ENCODE data around the gene TSN. TPM values are rescaled to one million over a fixed set of nuclear protein-coding genes. Genes with fewer than 3 reads are reported as not detected.

Gene TSN
- total RNA-seq, 4 donors from 2014 or later = 41.4 to 50.8 (median 43.0) TPM

DNA sequence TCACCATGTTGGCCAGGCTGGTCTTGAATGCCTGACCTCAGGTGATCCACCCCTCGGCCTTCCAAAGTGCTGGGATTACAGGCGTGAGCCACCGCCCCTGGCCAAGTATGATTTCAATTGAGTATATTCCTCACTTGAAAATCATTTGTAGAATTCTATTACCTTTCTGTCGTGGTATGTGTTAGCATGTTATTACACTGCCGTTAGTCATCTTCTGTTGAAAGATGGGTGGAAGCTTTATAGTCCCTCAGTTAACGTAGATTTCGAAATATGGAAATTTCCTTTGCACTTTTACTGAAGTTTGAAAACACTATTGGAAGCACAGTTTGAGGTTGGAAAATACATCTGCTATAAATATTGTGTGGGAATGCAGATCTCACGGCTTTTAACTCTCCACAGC, 33.5 kb upstream of the TSN start:
- Histone ChIP-seq H3K9me3 (no peaks in the 10 kb centered on the region), H3K4me1 (no peaks in the 10 kb centered on the region), H3K4me3 (replicated peaks in 1 of 3) (no peak overlapping the region), H3K36me3 (peaks cover 0 to 8% of the 10 kb centered on the region in 2 donors), H3K27ac (no peak overlapping the region), H3K27me3 (no peaks in the 10 kb centered on the region)
- intact Hi-C loops (cut with DNase I) = loop anchor here (5.0 kb wide), 1 partner anchor 195 kb away; no protein-coding TSS in a partner anchor
- DNase-seq = no peak
- TF ChIP-seq CTCF (IDR thresholded peaks at IDR 0.05) (no peak), POLR2A (IDR thresholded peaks at IDR 0.05) (no peak)
- WGBS, 2 donors = 74 to 87% methylated on average over 8 of the region's 8 CpGs

DNA sequence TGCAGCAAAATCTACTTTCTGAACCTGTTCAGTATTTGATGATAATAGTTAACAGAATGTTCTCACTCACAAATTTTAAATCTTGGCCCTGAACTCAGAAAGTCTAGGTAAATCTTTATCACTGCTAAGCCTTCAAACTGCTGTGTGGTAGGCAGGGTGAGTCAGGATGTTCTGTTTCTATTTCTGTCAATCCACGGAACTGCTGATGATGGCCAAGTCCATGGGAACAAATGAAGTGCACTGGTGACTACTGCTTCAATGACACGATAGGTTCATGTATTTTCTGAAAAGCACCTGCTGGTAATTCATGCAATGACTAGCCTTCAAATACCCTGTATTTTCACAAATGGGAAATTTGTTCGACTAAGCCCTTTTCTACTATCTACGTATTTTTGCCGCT, 33.0 kb upstream of the TSN start:
- Histone ChIP-seq H3K9me3 (no peaks in the 10 kb centered on the region), H3K27ac (no peak overlapping the region), H3K36me3 (peaks cover 5 to 11% of the 10 kb centered on the region in 2 donors), H3K27me3 (no peaks in the 10 kb centered on the region), H3K4me3 (replicated peaks in 1 of 3) (no peak overlapping the region), H3K4me1 (no peaks in the 10 kb centered on the region)
- TF ChIP-seq CTCF (IDR thresholded peaks at IDR 0.05) = no peak
- TF ChIP-seq POLR2A (IDR thresholded peaks at IDR 0.05) = no peak
- 78 to 81% methylated on average over 5 of the region's 5 CpGs for WGBS, 2 donors
- intact Hi-C loops (cut with DNase I) = loop anchor here (5.0 kb wide), 1 partner anchor 195 kb away; no protein-coding TSS in a partner anchor
- DNase-seq = no peak

- H3K36me3 ChIP-seq = peaks cover 13 to 18% of the 10 kb centered on the region in 2 donors
- H3K9me3 ChIP-seq = no peaks in the 10 kb centered on the region
- TF ChIP-seq POLR2A (IDR thresholded peaks at IDR 0.05) = no peak
- no peak for TF ChIP-seq CTCF (IDR thresholded peaks at IDR 0.05)
- H3K4me1 ChIP-seq = no peaks in the 10 kb centered on the region
- no peak for DNase-seq
- H3K27me3 ChIP-seq = no peaks in the 10 kb centered on the region
- 81 to 92% methylated on average over 5 of the region's 5 CpGs for WGBS, 2 donors
- intact Hi-C loops (cut with DNase I) = loop anchor here (5.0 kb wide), 1 partner anchor 196 kb away; no protein-coding TSS in a partner anchor
- no peak overlapping the region for H3K4me3 ChIP-seq (replicated peaks in 1 of 3)
- H3K27ac ChIP-seq = no peak overlapping the region
These were observed 32.1 kb upstream of the TSN start for GRCh38 chr2:121723316-121723715.

- TF ChIP-seq POLR2A (IDR thresholded peaks at IDR 0.05) (no peak), CTCF (IDR thresholded peaks at IDR 0.05) (no peak)
- H3K27ac ChIP-seq = no peak overlapping the region
- no peaks in the 10 kb centered on the region for H3K27me3 ChIP-seq
- no peak overlapping the region for H3K4me3 ChIP-seq (replicated peaks in 1 of 3)
- peaks cover 32 to 40% of the 10 kb centered on the region in 2 donors for H3K36me3 ChIP-seq
- 96 to 98% methylated on average over 2 of the region's 2 CpGs for WGBS, 2 donors
- DNase-seq = no peak
- H3K4me1 ChIP-seq = no peaks in the 10 kb centered on the region
- H3K9me3 ChIP-seq = no peaks in the 10 kb centered on the region
- intact Hi-C loops (cut with DNase I) = no loop called here
These were observed 28.1 kb upstream of the TSN start for GRCh38 chr2:121727332-121727731.

GRCh38 chr2:121727950-121728349, 27.5 kb upstream of the TSN start:
- TF ChIP-seq POLR2A (IDR thresholded peaks at IDR 0.05) (no peak), CTCF (IDR thresholded peaks at IDR 0.05) (no peak)
- H3K27ac ChIP-seq = no peak overlapping the region
- intact Hi-C loops (cut with DNase I) = no loop called here
- H3K4me1 ChIP-seq = no peaks in the 10 kb centered on the region
- no peak overlapping the region for H3K4me3 ChIP-seq (replicated peaks in 1 of 3)
- DNase-seq = no peak
- peaks cover 32 to 40% of the 10 kb centered on the region in 2 donors for H3K36me3 ChIP-seq
- no peaks in the 10 kb centered on the region for H3K9me3 ChIP-seq
- H3K27me3 ChIP-seq = no peaks in the 10 kb centered on the region
